ENCODE data around the gene SKI.

- TF ChIP-seq POLR2AphosphoS5 (IDR thresholded peaks at IDR 0.05; ENCODE audit: low read length) (no peak), CBX5 (IDR thresholded peaks at IDR 0.05; ENCODE audit: low read depth) (no peak), CEBPB (IDR thresholded peaks at IDR 0.05; ENCODE audit: borderline replicate concordance in 1 of 2, low read depth in 2 of 2, low read length in 2 of 2) (no peak), RAD21 (IDR thresholded peaks at IDR 0.05; ENCODE audit: insufficient read depth, low read depth, low read length) (no peak), HCFC1 (IDR thresholded peaks at IDR 0.05; ENCODE audit: low read length) (no peak), RFX5 (IDR thresholded peaks at IDR 0.05; ENCODE audit: low read depth, low read length) (no peak), REST (IDR thresholded peaks at IDR 0.05; ENCODE audit: low read depth, low read length) (no peak), MYC (IDR thresholded peaks at IDR 0.05; ENCODE audit: insufficient read depth, insufficient read length, insufficient replicate concordance, low read length, severe bottlenecking) (no peak), POLR2A (IDR thresholded peaks at IDR 0.05; ENCODE audit: low read depth, low read length) (no peak), MXI1 (IDR thresholded peaks at IDR 0.05; ENCODE audit: low read depth, low read length) (no peak)
Observed at GRCh38 chr1:2255047-2255419, 26.9 kb downstream of the SKI start.
